Trophoblast cell (in vitro differentiated cells and primary cell): Measurements from ENCODE around the gene POLRMT.

Experiments used
- DNase-seq, 2 donors: peaks; one replicate each; pipeline ENCODE4 v3.0.0-alpha.2; 2016
- H2AFZ ChIP-seq: 2 replicates; pipeline ENCODE4 v1.6.1; 2013; ENCODE audit warnings: low read length, moderate library complexity, mild to moderate bottlenecking; ENCODE audit not compliant: insufficient read depth, poor library complexity
- H2AK5ac ChIP-seq: 2 replicates; pipeline ENCODE4 v1.6.1; 2013; ENCODE audit warnings: mild to moderate bottlenecking, low read length
- H2BK120ac ChIP-seq: 2 replicates; pipeline ENCODE4 v1.6.1; 2013; ENCODE audit warnings: low read length, mild to moderate bottlenecking, moderate library complexity; ENCODE audit not compliant: insufficient read depth, poor library complexity
- H2BK12ac ChIP-seq: 2 replicates; pipeline ENCODE4 v1.6.1; 2013; ENCODE audit warnings: mild to moderate bottlenecking, low read length, moderate library complexity
- H2BK5ac ChIP-seq: 2 replicates; pipeline ENCODE4 v1.6.1; 2013; ENCODE audit warnings: low read length, low read depth, moderate library complexity, mild to moderate bottlenecking; ENCODE audit not compliant: poor library complexity
- H3K14ac ChIP-seq: 2 replicates; pipeline ENCODE4 v1.6.1; 2013; ENCODE audit warnings: mild to moderate bottlenecking, low read length
- H3K18ac ChIP-seq: 2 replicates; pipeline ENCODE4 v1.6.1; 2013; ENCODE audit warnings: mild to moderate bottlenecking, low read length
- H3K23ac ChIP-seq: 2 replicates; pipeline ENCODE4 v1.6.1; 2013; ENCODE audit warnings: low read length
- H3K27ac ChIP-seq: 2 replicates; pipeline ENCODE4 v1.5.1; 2013; ENCODE audit warnings: low read depth, mild to moderate bottlenecking, inconsistent platforms, low read length, moderate library complexity
- H3K27me3 ChIP-seq: 2 replicates; pipeline ENCODE4 v1.6.1; 2013; ENCODE audit warnings: inconsistent platforms, mild to moderate bottlenecking, low read length, moderate library complexity; ENCODE audit not compliant: insufficient read depth
- H3K36me3 ChIP-seq, 2 experiments: 1 replicate in 1 of 2; 2 replicates in 1 of 2; pipeline ENCODE4 v1.6.1; 2013; ENCODE audit warnings: low read length in 2 of 2, mild to moderate bottlenecking in 2 of 2, moderate library complexity in 1 of 2; ENCODE audit not compliant: insufficient read depth in 2 of 2, control insufficient read depth in 1 of 2
- H3K4ac ChIP-seq: 2 replicates; pipeline ENCODE4 v1.6.1; 2013; ENCODE audit warnings: low read depth, mild to moderate bottlenecking, low read length, moderate library complexity
- H3K4me1 ChIP-seq, 2 experiments: 1 replicate in 1 of 2; 2 replicates in 1 of 2; pipeline ENCODE4 v1.6.1; 2013; ENCODE audit warnings: low read length in 2 of 2, mild to moderate bottlenecking in 2 of 2, moderate library complexity in 1 of 2; ENCODE audit not compliant: insufficient read depth in 2 of 2, control insufficient read depth in 1 of 2
- H3K4me2 ChIP-seq: 2 replicates; pipeline ENCODE4 v1.6.1; 2013; ENCODE audit warnings: inconsistent platforms, mild to moderate bottlenecking, low read length, moderate library complexity
- H3K4me3 ChIP-seq: 2 replicates; pipeline ENCODE4 v1.5.1; 2013; ENCODE audit warnings: mild to moderate bottlenecking, low read depth, low read length, inconsistent platforms
- H3K79me1 ChIP-seq: one replicate; pipeline ENCODE4 v1.6.1; 2013; ENCODE audit warnings: low read length
- H3K79me2 ChIP-seq: 2 replicates; pipeline ENCODE4 v1.6.1; 2013; ENCODE audit warnings: low read length, mild to moderate bottlenecking; ENCODE audit not compliant: control insufficient read depth, insufficient read depth, poor library complexity
- H3K9ac ChIP-seq: 2 replicates; pipeline ENCODE4 v1.6.1; 2013; ENCODE audit warnings: mild to moderate bottlenecking, low read length
- H3K9me3 ChIP-seq: 2 replicates; pipeline ENCODE4 v1.6.1; 2013; ENCODE audit warnings: low read depth, mild to moderate bottlenecking, control low read depth, inconsistent platforms, low read length; ENCODE audit not compliant: insufficient read depth
- H4K12ac ChIP-seq: 2 replicates; pipeline ENCODE4 v1.6.1; 2013; ENCODE audit warnings: low read depth, mild to moderate bottlenecking, low read length, moderate library complexity
- H4K8ac ChIP-seq: 2 replicates; pipeline ENCODE4 v1.6.1; 2013; ENCODE audit warnings: low read depth, mild to moderate bottlenecking, low read length, moderate library complexity
- H4K91ac ChIP-seq: one replicate; pipeline ENCODE4 v1.6.1; 2013; ENCODE audit warnings: low read depth, mild to moderate bottlenecking, low read length, moderate library complexity
- WGBS: extraction: QIAGEN DNeasy Blood & Tissue Kit; methylation state at CpG from one replicate; pipeline ENCODE4 v1.1.7; 2013; ENCODE audit warnings: missing lambda C conversion rate; ENCODE audit not compliant: insufficient read length, insufficient coverage; ENCODE audit errors: extremely low coverage; 5-methylcytosine and 5-hydroxymethylcytosine counted together

Gene POLRMT

DNA sequence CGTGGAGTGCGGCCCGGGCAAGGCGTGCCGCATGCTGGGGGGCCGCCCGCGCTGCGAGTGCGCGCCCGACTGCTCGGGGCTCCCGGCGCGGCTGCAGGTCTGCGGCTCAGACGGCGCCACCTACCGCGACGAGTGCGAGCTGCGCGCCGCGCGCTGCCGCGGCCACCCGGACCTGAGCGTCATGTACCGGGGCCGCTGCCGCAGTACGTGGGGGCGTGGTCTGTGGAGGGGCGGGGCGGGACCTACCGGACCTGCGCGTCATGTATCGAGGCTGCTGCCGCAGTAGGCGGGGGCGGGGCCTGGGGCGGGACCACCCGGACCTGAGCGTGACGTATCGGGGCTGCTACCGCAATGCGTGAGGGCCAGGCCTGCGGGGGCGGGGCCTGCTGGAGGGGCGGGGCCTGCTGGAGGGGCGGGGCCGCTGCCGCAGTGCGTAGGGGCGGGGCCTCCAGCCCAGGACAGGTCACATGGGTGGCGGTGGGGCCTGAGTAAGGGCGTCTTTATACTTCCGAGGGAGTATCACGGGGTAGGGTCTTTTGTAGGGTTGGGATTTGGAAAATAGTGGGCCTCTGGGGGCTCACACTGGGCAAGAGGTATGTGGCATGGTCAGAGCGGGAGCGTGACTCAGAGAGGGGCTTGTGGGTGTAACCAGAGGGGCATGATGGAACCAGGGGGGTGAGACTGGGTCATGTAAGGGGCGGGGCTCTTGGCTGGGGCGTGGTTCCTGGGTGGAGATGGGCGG is 47.1 kb upstream of the POLRMT start:
- H3K18ac ChIP-seq, result peak overlapping the region; percentile 81
- H3K14ac ChIP-seq, result peak overlapping the region; percentile 49
- H3K4me1 ChIP-seq, result peaks cover 13 to 25% of the 10 kb centered on the region in 2 experiments
- H3K79me2 ChIP-seq, result peaks cover 10% of the 10 kb centered on the region
- peaks cover 7% of the 10 kb centered on the region for H3K9me3 ChIP-seq
- H2BK12ac ChIP-seq, result no peak overlapping the region
- no peak overlapping the region for H2AK5ac ChIP-seq
- peak overlapping the region; percentile 83 for H3K27ac ChIP-seq
- peak overlapping the region; percentile 43 for H3K4ac ChIP-seq
- H4K91ac ChIP-seq, result peak overlapping the region; percentile 81
- no CpG with 5 or more reads among the region's 70 CpGs for WGBS
- H3K23ac ChIP-seq, result no peak overlapping the region
- H4K12ac ChIP-seq, result peak overlapping the region; percentile 76
- H3K79me1 ChIP-seq, result peaks cover 17% of the 10 kb centered on the region
- peak overlapping the region; percentile 65 for H2BK120ac ChIP-seq
- no peaks in the 10 kb centered on the region for H3K36me3 ChIP-seq
- DNase-seq, result peak; percentile 97 to 98
- peak overlapping the region; percentile 83 for H2AFZ ChIP-seq
- peak overlapping the region; percentile 85 for H4K8ac ChIP-seq
- H3K9ac ChIP-seq, result peak overlapping the region; percentile 97
- peak overlapping the region; percentile 97 for H3K4me2 ChIP-seq
- peak overlapping the region; percentile 83 for H2BK5ac ChIP-seq
- peak overlapping the region; percentile 92 for H3K4me3 ChIP-seq
- no peaks in the 10 kb centered on the region for H3K27me3 ChIP-seq

- Histone ChIP-seq H3K4me1 (peaks cover 13 to 25% of the 10 kb centered on the region in 2 experiments), H2AFZ (peak overlapping the region; percentile 58), H4K12ac (peak overlapping the region; percentile 49), H3K27ac (peak overlapping the region; percentile 83), H3K4me2 (peak overlapping the region; percentile 97), H3K23ac (no peak overlapping the region), H3K79me1 (peaks cover 17% of the 10 kb centered on the region), H2BK12ac (no peak overlapping the region), H3K4me3 (peak overlapping the region; percentile 92), H3K18ac (peak overlapping the region; percentile 81), H2AK5ac (peak overlapping the region; percentile 15), H2BK120ac (peak overlapping the region; percentile 65), H3K36me3 (no peaks in the 10 kb centered on the region), H4K91ac (peak overlapping the region; percentile 81), H3K9me3 (peaks cover 4% of the 10 kb centered on the region), H4K8ac (peak overlapping the region; percentile 76), H3K4ac (peak overlapping the region; percentile 44), H3K9ac (peak overlapping the region; percentile 97), H3K27me3 (no peaks in the 10 kb centered on the region), H3K79me2 (peaks cover 10% of the 10 kb centered on the region), H2BK5ac (peak overlapping the region; percentile 35), H3K14ac (peak overlapping the region; percentile 79)
- WGBS, result no CpG with 5 or more reads among the region's 69 CpGs
- peak; percentile 68 to 69 for DNase-seq
These were observed 46.3 kb upstream of the POLRMT start for GRCh38 chr19:679418-680286.

DNA sequence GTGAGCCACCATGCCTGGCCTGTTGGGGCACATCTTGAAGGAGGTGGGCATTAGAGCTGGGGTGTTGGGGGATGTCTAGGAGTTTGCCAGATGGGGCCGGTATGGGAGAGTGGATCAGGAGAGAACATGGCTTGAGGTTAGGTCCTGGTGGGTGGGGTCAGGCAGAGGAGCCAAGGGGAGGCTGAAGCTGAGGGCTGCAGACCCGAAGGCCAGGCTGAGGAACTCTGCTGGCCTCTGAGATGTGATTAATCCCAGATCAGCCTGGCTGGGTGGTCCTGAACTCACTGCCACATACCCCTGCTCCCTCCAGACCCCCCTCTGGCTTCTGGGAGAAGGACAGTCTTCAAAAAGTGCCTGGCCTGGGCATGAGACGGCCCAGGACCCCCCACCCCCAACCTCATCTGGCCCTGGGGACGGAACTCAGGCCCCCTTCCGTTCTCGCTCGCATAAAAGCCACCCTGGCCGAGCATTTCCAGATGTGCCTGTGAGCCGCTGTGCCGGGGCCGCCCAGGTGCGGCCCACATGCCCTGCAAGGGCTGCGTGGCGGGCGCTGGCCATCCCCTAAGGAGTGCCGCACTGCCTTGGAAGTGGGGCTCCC is 45.6 kb upstream of the POLRMT start:
- H4K12ac ChIP-seq, result no peak overlapping the region
- peaks cover 4% of the 10 kb centered on the region for H3K9me3 ChIP-seq
- H2AK5ac ChIP-seq, result no peak overlapping the region
- H3K4me1 ChIP-seq, result peaks cover 13 to 25% of the 10 kb centered on the region in 2 experiments
- no peak overlapping the region for H2BK5ac ChIP-seq
- H4K91ac ChIP-seq, result no peak overlapping the region
- peak in 1 of 2 donors; percentile 51 for DNase-seq
- no peak overlapping the region for H3K4ac ChIP-seq
- H3K36me3 ChIP-seq, result no peaks in the 10 kb centered on the region
- no peak overlapping the region for H2BK12ac ChIP-seq
- no peak overlapping the region for H3K4me3 ChIP-seq
- no CpG with 5 or more reads among the region's 16 CpGs for WGBS
- peak overlapping the region; percentile 97 for H3K4me2 ChIP-seq
- no peak overlapping the region for H3K14ac ChIP-seq
- H3K18ac ChIP-seq, result no peak overlapping the region
- H3K79me1 ChIP-seq, result peaks cover 17% of the 10 kb centered on the region
- no peak overlapping the region for H3K27ac ChIP-seq
- H3K23ac ChIP-seq, result no peak overlapping the region
- H2AFZ ChIP-seq, result no peak overlapping the region
- peaks cover 10% of the 10 kb centered on the region for H3K79me2 ChIP-seq
- H2BK120ac ChIP-seq, result no peak overlapping the region
- H4K8ac ChIP-seq, result peak overlapping the region; percentile 76
- H3K27me3 ChIP-seq, result no peaks in the 10 kb centered on the region
- H3K9ac ChIP-seq, result no peak overlapping the region
